Measurements from ENCODE around the gene SPTBN5.

GRCh38 chr15:41861736-41862356, 32.0 kb downstream of the SPTBN5 start:
- no peak for TF ChIP-seq ATF3 (IDR thresholded peaks at IDR 0.05)
- TF ChIP-seq REST (IDR thresholded peaks at IDR 0.05; ENCODE audit: low read depth) = no peak

All from HCT116 (cell line).